ENCODE data around the gene NCCRP1. TPM values are rescaled to one million over a fixed set of nuclear protein-coding genes. Genes with fewer than 3 reads are reported as not detected.
"Not testable (repeated sequence)": the region's sequence is repeated elsewhere in the genome, so short reads cannot be mapped to it uniquely, and the experiment has no call there.

NCCRP1 gene
- total RNA-seq, 1 donor: not detected

- DNase-seq (ENCODE audit: low read depth): no peak
- no peak overlapping the region for H3K4me3 ChIP-seq (ENCODE audit: low read depth, low read length)
- TF ChIP-seq, protein P1, sequence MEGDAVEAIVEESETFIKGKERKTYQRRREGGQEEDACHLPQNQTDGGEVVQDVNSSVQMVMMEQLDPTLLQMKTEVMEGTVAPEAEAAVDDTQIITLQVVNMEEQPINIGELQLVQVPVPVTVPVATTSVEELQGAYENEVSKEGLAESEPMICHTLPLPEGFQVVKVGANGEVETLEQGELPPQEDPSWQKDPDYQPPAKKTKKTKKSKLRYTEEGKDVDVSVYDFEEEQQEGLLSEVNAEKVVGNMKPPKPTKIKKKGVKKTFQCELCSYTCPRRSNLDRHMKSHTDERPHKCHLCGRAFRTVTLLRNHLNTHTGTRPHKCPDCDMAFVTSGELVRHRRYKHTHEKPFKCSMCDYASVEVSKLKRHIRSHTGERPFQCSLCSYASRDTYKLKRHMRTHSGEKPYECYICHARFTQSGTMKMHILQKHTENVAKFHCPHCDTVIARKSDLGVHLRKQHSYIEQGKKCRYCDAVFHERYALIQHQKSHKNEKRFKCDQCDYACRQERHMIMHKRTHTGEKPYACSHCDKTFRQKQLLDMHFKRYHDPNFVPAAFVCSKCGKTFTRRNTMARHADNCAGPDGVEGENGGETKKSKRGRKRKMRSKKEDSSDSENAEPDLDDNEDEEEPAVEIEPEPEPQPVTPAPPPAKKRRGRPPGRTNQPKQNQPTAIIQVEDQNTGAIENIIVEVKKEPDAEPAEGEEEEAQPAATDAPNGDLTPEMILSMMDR (IDR thresholded peaks at IDR 0.05; ENCODE audit: insufficient read depth, low read length): no peak
These were observed 20.3 kb downstream of the NCCRP1 start for GRCh38 chr19:39217094-39217493.

DNA sequence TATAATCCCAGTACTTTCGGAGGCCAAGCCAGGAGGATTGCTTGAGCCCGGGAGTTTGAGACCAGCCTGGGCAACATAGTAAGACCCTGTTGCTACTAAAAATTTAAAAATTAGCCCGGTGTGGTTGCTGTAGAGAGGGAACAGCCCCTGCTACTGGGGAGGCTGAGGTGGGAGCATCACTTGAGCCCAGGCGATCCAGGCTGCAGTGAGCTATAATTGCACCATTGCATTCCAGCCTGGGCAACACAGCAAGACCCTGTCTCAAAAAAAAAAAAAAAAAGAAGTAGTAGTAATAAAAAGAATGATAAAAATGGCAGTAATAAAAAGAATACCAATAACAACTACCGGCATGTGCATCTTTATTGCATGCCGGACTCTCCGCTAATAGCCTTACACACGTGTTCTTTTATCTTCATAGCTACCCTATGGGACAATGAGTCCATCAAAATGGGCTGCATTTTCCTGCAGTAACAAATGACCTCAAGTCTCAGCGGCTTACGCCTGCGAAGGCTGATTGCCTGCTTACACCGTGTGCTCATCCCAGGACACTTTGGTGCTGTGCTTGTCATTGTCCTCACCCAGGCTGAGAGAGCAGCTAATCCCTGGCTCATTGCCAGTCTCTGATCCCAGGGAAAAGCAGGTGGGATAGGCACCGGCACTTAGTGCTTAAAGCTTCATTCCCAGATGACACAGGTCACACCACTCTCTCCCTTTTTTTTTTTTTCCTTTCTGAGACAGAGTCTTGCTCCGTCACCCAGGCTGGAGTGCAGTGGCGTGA, 21.7 kb downstream of the NCCRP1 start:
- TF ChIP-seq, protein P1 (IDR thresholded peaks at IDR 0.05; ENCODE audit: insufficient read depth, low read length): no peak
- no peak for DNase-seq (ENCODE audit: low read depth)
- H3K4me3 ChIP-seq (ENCODE audit: low read depth, low read length): no peak overlapping the region

GRCh38 chr19:39219108-39219507, 22.3 kb downstream of the NCCRP1 start:
- not testable (repeated sequence) for DNase-seq (ENCODE audit: low read depth); H3K4me3 ChIP-seq (ENCODE audit: low read depth, low read length)

DNA sequence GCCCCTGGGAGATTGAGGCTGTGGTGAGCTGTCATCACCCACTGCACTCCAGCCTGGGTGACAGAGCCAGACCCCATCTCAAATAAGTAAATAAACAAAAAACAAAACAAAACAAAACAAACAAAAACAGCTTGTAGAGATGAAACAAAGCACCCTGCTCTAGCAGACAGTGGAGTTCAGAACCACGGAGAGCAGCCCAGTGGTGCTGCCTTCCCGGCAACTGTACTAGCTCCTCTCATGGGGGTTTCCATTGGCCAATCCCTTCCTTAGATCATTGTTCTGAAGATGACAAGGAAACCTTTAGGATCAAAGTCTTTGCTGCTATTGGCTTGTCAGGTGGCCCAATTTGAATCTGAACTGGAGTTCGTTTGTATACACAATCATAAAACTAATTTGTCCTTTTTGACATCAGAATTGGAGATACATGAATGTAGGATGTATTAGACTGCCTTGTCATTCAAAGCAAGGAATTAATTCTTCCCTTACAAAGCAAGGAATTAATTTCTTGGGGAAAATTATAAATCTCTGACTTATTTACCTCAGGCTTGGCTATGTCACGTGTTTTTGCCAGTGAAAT, 27.0 kb downstream of the NCCRP1 start:
- peak; percentile 20 for DNase-seq (ENCODE audit: low read depth)
- TF ChIP-seq, protein P1 (IDR thresholded peaks at IDR 0.05; ENCODE audit: insufficient read depth, low read length): no peak
- H3K4me3 ChIP-seq (ENCODE audit: low read depth, low read length): no peak overlapping the region

DNA sequence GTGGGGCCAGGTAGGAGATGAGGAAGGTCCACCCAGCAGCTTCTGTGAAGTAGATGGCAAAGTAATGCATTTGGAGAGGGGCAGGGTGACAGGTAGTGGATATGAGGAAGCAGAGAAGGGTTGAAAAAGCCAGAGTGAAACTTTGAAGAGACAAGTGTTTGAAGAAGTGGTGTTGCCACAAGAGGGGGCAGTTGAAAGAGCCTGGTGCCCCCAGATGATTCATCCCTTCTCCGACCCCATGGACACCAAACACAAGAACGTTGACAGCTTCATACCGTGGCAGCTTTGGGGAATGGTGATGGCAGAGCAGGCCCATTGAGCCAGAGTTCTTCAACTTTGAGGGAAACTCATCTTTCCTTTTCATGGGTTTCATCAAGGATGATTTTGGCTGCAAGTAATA, 28.1 kb downstream of the NCCRP1 start:
- no peak overlapping the region for H3K4me3 ChIP-seq (ENCODE audit: low read depth, low read length)
- TF ChIP-seq, protein P1 (IDR thresholded peaks at IDR 0.05; ENCODE audit: insufficient read depth, low read length): no peak
- DNase-seq (ENCODE audit: low read depth): no peak

DNA sequence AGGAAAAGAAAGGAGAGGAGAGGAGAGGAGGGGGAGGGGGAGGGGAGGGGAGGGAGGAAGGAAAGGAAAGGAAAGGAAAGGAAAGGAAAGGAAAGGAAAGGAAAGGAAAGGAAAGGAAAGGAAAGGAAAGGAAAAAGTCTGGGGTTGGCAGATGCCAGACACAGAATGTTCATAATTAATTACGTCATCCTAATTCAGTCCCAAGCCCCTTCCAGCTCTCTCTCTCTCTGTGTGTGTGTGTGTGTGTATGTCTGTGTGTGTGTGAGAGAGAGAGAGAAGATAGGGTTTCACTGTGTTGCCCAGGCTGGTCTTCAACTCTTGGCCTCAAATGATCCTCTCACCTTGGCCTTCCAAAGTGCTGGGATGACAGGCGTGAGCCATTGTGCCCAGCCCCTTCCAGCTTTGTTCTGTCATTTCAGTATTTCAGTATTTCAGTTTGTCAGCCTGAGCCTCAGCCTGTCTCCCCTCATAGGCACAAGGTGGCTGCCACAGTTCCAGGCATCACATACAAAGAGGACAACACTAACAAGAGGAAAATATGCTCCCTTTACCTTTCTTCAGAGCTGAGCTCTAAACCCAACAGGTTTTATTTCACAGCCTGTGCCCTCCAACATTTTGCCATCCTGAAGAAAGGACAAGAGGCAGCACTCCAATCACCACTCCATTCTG, 33.5 kb downstream of the NCCRP1 start:
- DNase-seq (ENCODE audit: low read depth): no peak
- H3K4me3 ChIP-seq (ENCODE audit: low read depth, low read length): no peak overlapping the region
- TF ChIP-seq, protein P1 (IDR thresholded peaks at IDR 0.05; ENCODE audit: insufficient read depth, low read length): no peak

GRCh38 chr19:39232708-39233107, 35.9 kb downstream of the NCCRP1 start:
- H3K4me3 ChIP-seq (ENCODE audit: low read depth, low read length): no peak overlapping the region
- TF ChIP-seq, protein P1 (IDR thresholded peaks at IDR 0.05; ENCODE audit: insufficient read depth, low read length): no peak
- no peak for DNase-seq (ENCODE audit: low read depth)
